Measurements from ENCODE around the gene KPNB1. TPM values are rescaled to one million over a fixed set of nuclear protein-coding genes. Genes with fewer than 3 reads are reported as not detected.

Gene KPNB1
- polyA plus RNA-seq, 2 of the 4 experiments (the other 2 are of a cell fraction), result 315 to 358 TPM

DNA sequence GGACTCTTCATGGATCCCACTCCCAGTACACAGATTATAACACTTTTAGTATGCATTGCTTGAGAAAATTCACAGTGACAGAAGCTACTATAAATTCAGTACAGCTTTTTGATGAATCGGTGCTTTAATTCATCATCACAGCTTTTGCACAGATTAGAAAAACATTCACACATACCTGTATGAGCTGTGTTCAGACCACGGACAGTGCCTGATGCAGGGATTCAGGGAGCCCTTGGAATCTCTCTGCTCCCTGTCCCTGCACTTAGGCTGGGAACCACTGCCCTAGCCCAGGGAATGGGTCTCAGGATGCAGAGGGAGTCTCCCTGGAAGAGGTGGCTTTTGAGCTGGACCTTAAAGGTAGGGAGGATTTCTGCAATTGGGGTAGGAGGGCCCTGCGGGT is 58.2 kb downstream of the KPNB1 start (continued):
- TF ChIP-seq, protein P1, sequence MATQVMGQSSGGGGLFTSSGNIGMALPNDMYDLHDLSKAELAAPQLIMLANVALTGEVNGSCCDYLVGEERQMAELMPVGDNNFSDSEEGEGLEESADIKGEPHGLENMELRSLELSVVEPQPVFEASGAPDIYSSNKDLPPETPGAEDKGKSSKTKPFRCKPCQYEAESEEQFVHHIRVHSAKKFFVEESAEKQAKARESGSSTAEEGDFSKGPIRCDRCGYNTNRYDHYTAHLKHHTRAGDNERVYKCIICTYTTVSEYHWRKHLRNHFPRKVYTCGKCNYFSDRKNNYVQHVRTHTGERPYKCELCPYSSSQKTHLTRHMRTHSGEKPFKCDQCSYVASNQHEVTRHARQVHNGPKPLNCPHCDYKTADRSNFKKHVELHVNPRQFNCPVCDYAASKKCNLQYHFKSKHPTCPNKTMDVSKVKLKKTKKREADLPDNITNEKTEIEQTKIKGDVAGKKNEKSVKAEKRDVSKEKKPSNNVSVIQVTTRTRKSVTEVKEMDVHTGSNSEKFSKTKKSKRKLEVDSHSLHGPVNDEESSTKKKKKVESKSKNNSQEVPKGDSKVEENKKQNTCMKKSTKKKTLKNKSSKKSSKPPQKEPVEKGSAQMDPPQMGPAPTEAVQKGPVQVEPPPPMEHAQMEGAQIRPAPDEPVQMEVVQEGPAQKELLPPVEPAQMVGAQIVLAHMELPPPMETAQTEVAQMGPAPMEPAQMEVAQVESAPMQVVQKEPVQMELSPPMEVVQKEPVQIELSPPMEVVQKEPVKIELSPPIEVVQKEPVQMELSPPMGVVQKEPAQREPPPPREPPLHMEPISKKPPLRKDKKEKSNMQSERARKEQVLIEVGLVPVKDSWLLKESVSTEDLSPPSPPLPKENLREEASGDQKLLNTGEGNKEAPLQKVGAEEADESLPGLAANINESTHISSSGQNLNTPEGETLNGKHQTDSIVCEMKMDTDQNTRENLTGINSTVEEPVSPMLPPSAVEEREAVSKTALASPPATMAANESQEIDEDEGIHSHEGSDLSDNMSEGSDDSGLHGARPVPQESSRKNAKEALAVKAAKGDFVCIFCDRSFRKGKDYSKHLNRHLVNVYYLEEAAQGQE (IDR thresholded peaks at IDR 0.05), result no peak
- TF ChIP-seq CBX8 (IDR thresholded peaks at IDR 0.05), result no peak
- no peak for TF ChIP-seq CHD2 (IDR thresholded peaks at IDR 0.05; ENCODE audit: low read length, partially characterized antibody)
- no peak for TF ChIP-seq RARB (CRISPR knock-in tag; IDR thresholded peaks at IDR 0.05)
- no peak for TF ChIP-seq EHF (CRISPR knock-in tag; IDR thresholded peaks at IDR 0.05)

DNA sequence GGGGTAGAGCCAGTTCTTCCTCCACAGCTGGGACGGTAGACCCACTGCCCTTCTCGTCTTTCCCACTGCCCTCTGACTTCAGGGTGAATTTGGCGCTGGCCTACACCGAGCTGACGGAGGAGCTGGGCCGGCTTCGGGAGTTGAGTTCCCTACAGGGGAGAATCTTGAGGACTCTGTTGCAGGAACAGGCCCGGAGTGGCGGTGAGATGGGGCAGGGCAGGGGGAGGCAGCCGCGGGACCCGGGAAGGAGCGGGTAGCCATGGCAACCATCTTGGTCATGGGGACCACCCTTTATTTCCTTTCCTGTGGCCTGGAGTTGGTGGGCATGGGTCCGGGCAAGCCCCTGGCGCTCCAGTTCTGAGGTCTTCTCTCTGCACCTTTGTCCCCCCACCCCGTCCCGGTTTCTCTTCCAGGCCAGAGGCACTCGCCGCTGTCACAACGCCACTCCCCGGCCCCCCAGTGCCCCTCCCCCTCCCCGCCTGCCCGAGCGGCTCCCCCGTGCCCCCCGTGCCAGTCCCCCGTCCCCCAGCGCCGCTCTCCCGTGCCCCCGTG is 58.7 kb downstream of the KPNB1 start:
- ATAC-seq, result no peak
- POLR2A ChIA-PET, result interaction anchor here (1.4 kb wide), 1 partner anchor 123 kb away, joined by 4 read pairs; the partner anchor contains the start of genes LRRC46 and MRPL10
- CTCF ChIA-PET, result interaction anchor here (0.8 to 11.0 kb wide), 10 partner anchors 8 to 182 kb away, joined by 3 to 130 read pairs (median 5); no protein-coding TSS in a partner anchor

DNA sequence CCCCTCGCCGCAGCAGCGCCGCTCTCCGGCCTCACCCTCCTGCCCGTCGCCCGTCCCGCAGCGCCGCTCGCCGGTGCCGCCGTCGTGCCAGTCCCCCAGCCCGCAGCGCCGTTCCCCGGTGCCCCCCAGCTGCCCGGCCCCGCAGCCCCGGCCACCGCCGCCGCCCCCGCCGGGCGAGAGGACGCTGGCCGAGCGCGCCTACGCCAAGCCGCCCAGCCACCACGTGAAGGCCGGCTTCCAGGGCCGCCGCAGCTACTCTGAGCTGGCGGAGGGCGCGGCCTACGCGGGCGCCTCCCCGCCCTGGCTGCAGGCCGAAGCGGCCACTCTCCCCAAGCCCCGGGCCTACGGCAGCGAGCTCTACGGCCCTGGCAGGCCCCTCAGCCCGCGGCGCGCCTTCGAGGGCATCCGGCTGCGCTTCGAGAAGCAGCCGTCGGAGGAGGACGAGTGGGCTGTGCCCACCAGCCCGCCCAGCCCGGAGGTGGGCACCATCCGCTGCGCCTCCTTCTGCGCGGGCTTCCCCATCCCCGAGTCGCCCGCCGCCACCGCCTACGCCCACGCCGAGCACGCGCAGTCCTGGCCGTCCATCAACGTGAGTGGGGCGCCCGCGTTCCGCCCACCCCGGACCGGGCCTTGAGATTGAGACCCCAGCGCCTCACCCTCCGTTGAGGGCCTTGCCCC is 59.3 kb downstream of the KPNB1 start:
- ChIA-PET POLR2A (no interaction called here), CTCF (interaction anchor here (0.8 to 11.0 kb wide), 3 partner anchors 10 to 479 kb away, joined by 3 to 130 read pairs (median 3); no protein-coding TSS in a partner anchor)
- no peaks in the 10 kb centered on the region for H3K9me3 ChIP-seq

More for the DNA sequence above, 58.7 kb downstream of the KPNB1 start:
- FAIRE-seq, result no peak
- no peak overlapping the region for H3K4me3 ChIP-seq
- H3K9me3 ChIP-seq, result no peaks in the 10 kb centered on the region
- no peak overlapping the region for H3K27ac ChIP-seq
- no peaks in the 10 kb centered on the region for H3K4me1 ChIP-seq
- H3K4me2 ChIP-seq, result no peak overlapping the region
- no peak for DNase-seq (ENCODE audit: low read depth in 1 of 2, low spot score in 1 of 2)
- TF ChIP-seq EHMT2 (IDR thresholded peaks at IDR 0.05; ENCODE audit: low read depth), result no peak
- no peak for TF ChIP-seq CHD4 (IDR thresholded peaks at IDR 0.05; ENCODE audit: borderline replicate concordance)
- TF ChIP-seq MAFK (IDR thresholded peaks at IDR 0.05; ENCODE audit: partially characterized antibody), result no peak
- 91% methylated on average over 20 of the region's 31 CpGs for WGBS (ENCODE audit: missing lambda C conversion rate)

More for the DNA sequence above, 59.3 kb downstream of the KPNB1 start:
- 93% methylated on average over 79 of the region's 89 CpGs for WGBS (ENCODE audit: missing lambda C conversion rate)
- no peak for ATAC-seq
- Histone ChIP-seq H3K4me3 (no peak overlapping the region), H3K27ac (no peak overlapping the region), H3K4me1 (no peaks in the 10 kb centered on the region), H3K4me2 (no peak overlapping the region)
- TF ChIP-seq KDM5A (IDR thresholded peaks at IDR 0.05), result no peak
- TF ChIP-seq EHMT2 (IDR thresholded peaks at IDR 0.05; ENCODE audit: low read depth), result no peak
- no peak for TF ChIP-seq HOXA7 (CRISPR knock-in tag; IDR thresholded peaks at IDR 0.05)
- no peak for TF ChIP-seq TFCP2L1 (CRISPR knock-in tag; IDR thresholded peaks at IDR 0.05)
- TF ChIP-seq, protein P2, sequence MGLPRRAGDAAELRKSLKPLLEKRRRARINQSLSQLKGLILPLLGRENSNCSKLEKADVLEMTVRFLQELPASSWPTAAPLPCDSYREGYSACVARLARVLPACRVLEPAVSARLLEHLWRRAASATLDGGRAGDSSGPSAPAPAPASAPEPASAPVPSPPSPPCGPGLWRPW (IDR thresholded peaks at IDR 0.05), result no peak
- TF ChIP-seq, protein P3, sequence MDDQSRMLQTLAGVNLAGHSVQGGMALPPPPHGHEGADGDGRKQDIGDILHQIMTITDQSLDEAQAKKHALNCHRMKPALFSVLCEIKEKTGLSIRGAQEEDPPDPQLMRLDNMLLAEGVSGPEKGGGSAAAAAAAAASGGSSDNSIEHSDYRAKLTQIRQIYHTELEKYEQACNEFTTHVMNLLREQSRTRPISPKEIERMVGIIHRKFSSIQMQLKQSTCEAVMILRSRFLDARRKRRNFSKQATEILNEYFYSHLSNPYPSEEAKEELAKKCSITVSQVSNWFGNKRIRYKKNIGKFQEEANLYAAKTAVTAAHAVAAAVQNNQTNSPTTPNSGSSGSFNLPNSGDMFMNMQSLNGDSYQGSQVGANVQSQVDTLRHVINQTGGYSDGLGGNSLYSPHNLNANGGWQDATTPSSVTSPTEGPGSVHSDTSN (IDR thresholded peaks at IDR 0.05), result no peak
- TF ChIP-seq GATA3 (IDR thresholded peaks at IDR 0.05; ENCODE audit: borderline replicate concordance), result no peak
- TF ChIP-seq, protein P4, sequence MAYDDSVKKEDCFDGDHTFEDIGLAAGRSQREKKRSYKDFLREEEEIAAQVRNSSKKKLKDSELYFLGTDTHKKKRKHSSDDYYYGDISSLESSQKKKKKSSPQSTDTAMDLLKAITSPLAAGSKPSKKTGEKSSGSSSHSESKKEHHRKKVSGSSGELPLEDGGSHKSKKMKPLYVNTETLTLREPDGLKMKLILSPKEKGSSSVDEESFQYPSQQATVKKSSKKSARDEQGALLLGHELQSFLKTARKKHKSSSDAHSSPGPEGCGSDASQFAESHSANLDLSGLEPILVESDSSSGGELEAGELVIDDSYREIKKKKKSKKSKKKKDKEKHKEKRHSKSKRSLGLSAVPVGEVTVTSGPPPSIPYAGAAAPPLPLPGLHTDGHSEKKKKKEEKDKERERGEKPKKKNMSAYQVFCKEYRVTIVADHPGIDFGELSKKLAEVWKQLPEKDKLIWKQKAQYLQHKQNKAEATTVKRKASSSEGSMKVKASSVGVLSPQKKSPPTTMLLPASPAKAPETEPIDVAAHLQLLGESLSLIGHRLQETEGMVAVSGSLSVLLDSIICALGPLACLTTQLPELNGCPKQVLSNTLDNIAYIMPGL (CRISPR knock-in tag; IDR thresholded peaks at IDR 0.05; ENCODE audit: borderline replicate concordance), result no peak
- TF ChIP-seq SREBF2 (IDR thresholded peaks at IDR 0.05), result no peak
- TF ChIP-seq HEYL (CRISPR knock-in tag; IDR thresholded peaks at IDR 0.05), result no peak
- TF ChIP-seq, protein P5, sequence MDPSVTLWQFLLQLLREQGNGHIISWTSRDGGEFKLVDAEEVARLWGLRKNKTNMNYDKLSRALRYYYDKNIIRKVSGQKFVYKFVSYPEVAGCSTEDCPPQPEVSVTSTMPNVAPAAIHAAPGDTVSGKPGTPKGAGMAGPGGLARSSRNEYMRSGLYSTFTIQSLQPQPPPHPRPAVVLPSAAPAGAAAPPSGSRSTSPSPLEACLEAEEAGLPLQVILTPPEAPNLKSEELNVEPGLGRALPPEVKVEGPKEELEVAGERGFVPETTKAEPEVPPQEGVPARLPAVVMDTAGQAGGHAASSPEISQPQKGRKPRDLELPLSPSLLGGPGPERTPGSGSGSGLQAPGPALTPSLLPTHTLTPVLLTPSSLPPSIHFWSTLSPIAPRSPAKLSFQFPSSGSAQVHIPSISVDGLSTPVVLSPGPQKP (IDR thresholded peaks at IDR 0.05; ENCODE audit: low read depth, low read length), result no peak
- TF ChIP-seq BHLHE40 (IDR thresholded peaks at IDR 0.05; ENCODE audit: low read depth, low read length), result no peak
- TF ChIP-seq CEBPB (IDR thresholded peaks at IDR 0.05), result no peak
- TF ChIP-seq EP300 (IDR thresholded peaks at IDR 0.05), result no peak
- TF ChIP-seq NR3C1 (IDR thresholded peaks at IDR 0.05), result no peak
- no peak for TF ChIP-seq SMC3 (IDR thresholded peaks at IDR 0.05)
- no peak for DNase-seq (ENCODE audit: low read depth in 1 of 2, low spot score in 1 of 2)
- no peak for FAIRE-seq

Data from A549 (cell line).